HG03520 (cell line): ENCODE data around the gene CHST2.

Experiments
- ATAC-seq: cut with Tn5 transposase; IDR thresholded peaks from one replicate; pipeline ENCODE4 v1.9.1; 2021; ENCODE audit warnings: mild to moderate bottlenecking, moderate library complexity; ENCODE audit not compliant: unreplicated experiment

Gene CHST2

GRCh38 chr3:143128227-143128955 is 8.8 kb downstream of the CHST2 start:
- no peak for ATAC-seq

- no peak for ATAC-seq
Observed at GRCh38 chr3:143132246-143132980, 12.8 kb downstream of the CHST2 start.

DNA sequence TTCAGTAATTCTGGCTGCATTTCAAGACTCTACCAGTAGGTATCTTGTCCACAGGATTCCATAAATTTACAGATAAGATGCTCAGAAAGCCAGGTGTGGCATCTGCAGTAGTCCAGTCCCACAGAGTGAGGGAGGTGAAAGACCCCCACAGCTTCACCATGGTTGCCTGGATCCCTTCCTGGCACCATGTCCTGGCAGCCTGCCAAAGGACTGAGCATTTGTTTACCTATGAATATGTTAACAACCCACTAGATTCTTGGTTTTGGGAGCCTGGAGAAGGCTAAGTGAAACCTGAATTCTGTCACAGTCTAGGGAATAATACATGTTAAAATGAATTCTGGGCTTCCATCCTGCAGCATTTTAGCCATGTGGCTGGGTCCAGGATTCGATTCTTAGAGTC is 14.9 kb downstream of the CHST2 start:
- no peak for ATAC-seq

GRCh38 chr3:143135150-143135549 is 15.6 kb downstream of the CHST2 start:
- no peak for ATAC-seq

DNA sequence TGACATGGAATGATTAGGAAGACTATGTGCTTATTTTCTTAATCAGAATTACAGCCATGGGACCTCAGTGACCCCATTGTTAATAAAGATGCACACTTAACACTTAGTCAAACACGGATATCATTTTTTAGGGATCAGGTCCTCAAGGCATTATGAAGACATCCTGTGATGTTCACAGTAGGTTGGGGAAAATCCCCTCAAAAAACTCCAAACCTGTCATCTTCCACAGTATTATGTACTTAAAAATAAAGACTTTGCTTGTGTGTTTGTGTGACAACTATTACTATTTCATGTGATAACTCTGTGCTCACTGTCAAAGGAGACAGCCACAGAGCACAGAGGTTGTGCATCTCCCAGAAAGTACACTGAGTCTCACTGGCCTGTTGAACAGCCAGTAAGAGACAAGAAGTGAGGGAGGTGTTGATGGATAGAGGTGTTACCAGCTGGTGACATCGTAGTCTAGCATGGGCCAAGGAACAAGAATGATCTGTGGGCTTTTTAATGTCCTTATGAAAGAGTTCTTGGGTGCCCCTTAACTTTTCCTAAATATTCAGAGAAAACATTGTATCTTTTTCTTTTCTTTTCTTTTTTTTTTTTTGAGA is 18.0 kb downstream of the CHST2 start:
- no peak for ATAC-seq

GRCh38 chr3:143138953-143139352 is 19.4 kb downstream of the CHST2 start:
- no peak for ATAC-seq

DNA sequence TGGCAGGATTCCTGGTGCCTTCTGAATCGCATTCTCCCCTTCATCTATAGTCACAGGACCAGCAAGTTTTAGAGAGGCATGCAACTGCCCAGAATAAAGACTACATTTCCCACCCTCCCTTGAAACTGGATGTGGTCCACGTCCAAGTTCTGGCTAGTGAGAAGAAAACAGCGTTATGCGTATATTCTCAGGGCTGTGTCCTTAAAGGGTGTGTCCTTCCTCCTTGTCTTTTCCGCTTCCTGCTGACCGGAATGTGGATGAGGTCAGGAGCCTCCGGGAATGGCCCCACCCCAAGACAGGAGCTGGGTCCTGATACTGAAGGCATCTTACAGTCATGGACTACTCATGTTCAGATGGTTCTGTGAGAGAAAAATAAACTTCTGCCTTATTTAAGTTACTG is 20.2 kb downstream of the CHST2 start:
- no peak for ATAC-seq

DNA sequence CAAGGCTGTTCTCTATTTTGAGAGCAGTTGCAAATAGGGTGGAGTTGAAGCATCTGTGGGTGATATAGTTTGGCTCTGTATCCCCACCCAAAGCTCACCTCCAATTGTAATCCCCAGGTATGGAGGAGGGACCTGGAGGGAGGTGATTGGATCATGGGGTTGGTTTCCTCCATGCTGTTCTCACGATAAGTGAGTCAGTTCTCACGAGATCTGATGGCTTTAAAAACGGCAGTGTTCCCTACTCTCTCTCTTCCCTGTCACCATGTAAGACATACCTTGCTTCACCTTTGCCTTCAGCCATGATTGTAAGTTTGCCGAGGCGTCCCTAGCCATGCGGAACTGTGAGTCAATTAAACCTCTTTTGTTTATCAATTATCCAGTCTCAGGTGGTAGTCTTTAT is 21.0 kb downstream of the CHST2 start:
- ATAC-seq, result no peak

DNA sequence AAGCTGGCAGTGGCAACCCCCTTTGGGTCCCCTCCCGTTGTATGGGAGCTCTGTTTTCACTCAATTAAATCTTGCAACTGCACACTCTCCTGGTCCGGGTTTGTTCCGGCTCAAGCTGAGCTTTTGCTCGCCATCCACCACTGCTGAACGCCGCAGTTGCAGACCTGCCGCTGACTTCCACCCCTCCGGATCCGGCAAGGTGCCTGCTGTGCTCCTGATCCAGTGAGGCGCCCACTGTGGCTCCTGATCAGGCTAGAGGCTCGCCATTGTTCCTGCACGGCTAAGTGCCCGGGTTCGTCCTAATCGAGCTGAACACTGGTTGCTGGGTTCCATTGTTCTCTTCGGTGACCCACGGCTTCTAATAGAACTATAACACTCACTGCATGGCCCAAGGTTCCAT is 22.8 kb downstream of the CHST2 start:
- no peak for ATAC-seq

GRCh38 chr3:143145906-143146305 is 26.3 kb downstream of the CHST2 start:
- no peak for ATAC-seq

DNA sequence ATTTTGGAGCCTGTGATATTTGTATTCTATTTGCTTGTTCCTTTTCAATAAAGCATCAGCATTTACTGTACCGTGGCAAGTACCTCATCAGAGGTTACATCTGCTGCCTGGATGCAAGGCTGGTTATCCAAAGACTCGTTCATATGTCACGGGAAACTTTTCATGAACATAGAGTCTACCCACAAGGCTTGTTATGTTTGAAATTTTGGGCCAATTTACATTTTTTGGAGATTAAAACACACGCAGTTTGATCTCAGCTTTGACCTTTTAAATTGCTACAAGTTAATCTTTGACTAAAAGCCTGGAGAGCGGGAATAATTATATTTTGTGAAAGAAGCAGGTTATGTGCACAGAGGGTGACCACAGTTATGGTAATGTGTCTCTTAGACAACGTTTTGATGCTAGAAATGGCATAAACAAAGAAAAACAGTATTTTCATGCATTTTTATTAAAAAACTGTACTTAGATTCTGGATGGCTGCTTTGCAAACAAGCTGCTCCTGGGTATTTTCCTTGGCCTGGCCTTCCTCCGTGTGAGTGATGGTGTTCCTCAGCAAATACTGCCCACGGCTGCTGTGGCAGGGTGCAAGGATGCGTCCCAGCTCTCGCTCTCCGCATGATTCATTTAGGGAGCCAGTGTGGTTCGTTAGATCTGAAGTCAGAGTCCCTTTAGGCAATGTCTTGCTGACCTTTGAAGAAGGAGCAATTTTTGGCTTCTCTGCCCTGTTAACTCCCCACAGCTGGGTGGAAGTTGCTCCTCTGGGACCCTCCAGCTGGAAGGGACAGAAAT is 27.1 kb downstream of the CHST2 start:
- no peak for ATAC-seq

GRCh38 chr3:143147707-143148106 is 28.1 kb downstream of the CHST2 start:
- ATAC-seq, result no peak

GRCh38 chr3:143150071-143150470 is 30.5 kb downstream of the CHST2 start:
- ATAC-seq, result no peak

- ATAC-seq, result no peak
Observed at GRCh38 chr3:143151004-143151731, 31.6 kb downstream of the CHST2 start.

DNA sequence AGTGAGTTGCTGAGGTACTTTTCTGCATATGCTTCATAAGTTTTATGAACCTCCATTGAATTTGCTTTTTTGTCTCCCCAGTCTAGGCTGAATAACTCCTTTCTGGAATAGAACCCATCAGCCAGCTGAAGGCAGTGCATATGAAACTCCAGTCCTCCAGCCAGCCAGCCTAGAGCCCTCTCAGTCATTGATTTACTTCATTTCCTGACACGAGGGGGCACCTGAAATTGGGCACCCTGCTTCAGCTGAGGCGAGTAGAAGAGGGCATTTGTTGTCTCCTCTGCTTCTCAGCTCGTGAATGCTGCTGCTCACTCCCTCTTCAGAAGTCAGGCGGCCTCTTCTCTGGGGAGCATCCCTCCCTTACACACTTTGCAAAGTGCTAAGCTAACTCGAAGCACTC is 32.5 kb downstream of the CHST2 start:
- ATAC-seq, result no peak

DNA sequence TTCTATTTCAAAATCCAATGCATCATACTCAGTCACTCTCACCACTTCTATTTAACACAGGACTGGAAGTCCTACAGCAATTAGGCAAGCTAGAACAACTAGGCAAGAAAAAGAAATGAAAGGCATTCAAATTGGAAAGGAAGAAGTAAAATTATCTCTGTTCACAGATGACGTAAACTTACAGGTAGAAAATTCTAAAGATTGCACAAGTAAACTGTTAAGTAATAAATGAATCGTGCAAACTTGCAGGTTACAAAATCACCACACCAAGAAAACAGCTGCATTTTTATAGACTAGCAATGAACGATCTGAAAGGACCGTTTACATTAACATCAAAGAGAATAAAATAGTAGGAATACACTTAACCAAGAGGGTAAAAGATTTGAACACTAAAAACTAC is 36.2 kb downstream of the CHST2 start:
- no peak for ATAC-seq

GRCh38 chr3:143158014-143158988 is 38.7 kb downstream of the CHST2 start:
- ATAC-seq, result peak; percentile 75

GRCh38 chr3:143160437-143160836 is 40.9 kb downstream of the CHST2 start:
- ATAC-seq, result no peak

DNA sequence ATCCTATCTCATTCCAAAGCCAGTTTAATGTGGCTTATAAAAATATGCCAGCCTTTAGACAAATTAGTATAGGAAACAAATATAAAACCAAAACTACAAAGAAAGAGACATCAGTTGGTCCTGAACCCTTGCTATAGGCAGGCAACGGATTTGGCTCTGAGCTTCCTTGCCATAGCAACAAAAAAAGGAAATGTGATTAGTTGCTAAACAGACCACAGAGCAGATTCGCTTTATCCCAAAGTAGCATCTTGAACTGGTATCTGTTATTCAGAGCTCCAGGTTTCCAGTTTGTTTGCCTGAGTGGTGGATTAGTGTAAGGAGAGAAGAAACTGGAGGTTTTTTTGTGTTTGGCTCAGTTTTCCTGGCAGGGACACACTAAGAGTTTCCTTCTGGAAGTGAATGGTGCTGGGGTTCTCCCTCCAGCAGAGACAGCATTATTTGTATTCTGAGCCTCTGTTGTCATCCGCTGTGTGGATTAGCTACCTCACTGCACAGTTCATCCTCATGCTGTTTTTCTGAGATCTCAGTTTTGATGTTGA is 44.1 kb downstream of the CHST2 start:
- no peak for ATAC-seq
